ENCODE results near the gene CDH4.
"Not testable (repeated sequence)": the region's sequence is repeated elsewhere in the genome, so short reads cannot be mapped to it uniquely, and the experiment has no call there.

Gene CDH4

GRCh38 chr20:61945495-61945894, 693.4 kb downstream of the CDH4 start:
- not testable (repeated sequence) for DNase-seq

- DNase-seq, result not testable (repeated sequence)
Measured at GRCh38 chr20:61948056-61948455, 696.0 kb downstream of the CDH4 start.

DNA sequence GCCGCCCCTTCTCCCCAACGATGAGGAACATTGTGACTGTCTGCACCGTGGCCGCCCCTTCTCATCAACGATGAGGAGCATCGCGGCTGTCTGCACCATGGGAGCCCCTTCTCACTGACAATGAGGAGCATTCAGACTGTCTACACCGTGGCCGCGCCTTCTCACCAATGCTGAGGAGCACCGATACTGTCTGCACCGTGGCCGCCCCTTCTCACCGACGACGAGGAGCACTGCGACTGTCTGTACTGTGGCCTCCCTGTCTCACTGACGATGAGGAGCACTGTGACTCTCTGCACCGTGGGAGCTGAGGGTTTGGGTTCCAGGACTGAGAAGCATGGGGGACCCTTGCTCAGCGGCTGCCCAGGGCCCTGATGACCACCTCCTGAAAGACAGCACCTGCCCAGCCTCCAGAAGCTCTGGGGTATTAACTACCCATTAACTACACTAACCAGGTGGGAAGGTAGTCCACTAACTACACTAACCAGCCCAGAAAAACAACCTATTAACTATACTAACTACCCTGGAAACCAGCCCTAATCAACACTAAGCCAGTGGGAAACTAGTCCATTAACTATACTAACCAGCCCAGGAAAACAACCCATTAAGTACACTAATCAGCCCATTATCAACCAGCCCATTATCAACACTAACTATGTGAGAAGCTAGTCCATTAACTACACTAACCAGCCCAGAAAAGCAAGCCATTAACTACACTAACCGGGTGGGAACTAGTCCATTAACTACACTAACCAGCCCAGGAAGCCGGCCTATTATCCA, 696.7 kb downstream of the CDH4 start:
- no peak for DNase-seq

- no peak for DNase-seq
Measured at GRCh38 chr20:61949363-61949713, 697.3 kb downstream of the CDH4 start.

DNA sequence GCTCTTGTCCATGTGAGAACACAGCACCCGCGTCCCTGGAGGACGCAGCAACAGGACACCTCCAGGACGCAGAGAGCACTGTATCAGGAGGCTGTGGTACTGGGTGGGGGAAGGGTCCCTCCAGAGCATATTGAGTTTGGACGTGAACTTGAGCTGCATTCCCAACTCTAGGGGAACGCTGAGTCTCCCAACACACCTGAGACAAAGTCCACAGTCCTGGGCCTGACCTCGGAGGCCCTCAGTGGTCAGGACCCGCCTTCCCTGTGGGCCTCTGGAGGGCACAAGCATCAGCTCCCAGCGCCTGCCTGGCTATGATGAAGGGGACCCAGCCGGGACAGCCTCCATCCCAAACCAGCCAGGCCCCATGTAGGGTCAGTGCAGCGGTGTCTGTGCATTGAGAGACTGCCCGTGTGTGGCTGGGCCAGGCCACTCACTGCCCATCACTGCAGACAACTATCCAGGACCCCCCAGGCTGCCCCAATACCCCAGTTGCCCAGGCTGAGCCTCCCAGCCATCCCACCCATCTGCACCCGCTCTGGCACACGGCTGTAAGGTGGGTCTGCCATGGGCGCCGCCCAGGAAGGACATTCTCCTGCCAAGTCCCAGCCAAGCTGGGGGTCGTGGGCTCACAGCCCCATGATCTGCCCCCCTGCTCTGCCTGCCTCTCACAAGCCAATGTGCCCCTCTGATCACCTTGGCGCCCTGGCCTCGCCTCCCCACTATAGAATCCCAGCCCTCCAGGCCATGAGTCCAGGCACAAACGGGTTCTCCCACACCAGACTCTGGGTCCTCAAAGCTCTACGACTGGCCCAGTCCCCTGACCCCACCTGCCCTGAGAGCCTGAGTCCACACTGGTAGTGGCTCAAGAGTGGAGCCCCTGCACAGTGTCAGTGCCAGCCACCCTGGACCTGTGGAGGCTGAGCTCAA, 697.9 kb downstream of the CDH4 start:
- DNase-seq, result no peak

DNA sequence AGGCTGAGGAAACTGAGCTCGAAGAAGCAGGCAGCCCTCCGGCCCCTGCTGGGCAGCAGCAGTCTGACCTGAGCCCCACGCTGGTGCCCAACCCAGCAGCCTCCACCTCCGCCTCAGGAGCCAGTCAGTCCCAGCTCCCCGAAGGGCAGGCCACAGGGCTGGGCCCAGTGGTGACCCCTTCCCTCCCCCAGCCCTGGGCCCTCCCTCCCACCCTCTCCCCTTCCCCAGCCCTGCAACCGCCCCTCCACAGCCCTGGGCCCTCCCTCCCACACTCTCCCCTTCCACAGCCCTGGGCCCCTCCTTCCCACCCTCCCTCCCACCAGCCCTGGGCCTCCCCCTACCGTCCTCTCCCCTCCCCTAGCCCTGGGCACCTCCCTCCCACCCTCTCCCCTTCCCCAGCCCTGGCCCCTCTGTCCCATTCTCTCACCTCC, 698.6 kb downstream of the CDH4 start:
- no peak for DNase-seq

DNA sequence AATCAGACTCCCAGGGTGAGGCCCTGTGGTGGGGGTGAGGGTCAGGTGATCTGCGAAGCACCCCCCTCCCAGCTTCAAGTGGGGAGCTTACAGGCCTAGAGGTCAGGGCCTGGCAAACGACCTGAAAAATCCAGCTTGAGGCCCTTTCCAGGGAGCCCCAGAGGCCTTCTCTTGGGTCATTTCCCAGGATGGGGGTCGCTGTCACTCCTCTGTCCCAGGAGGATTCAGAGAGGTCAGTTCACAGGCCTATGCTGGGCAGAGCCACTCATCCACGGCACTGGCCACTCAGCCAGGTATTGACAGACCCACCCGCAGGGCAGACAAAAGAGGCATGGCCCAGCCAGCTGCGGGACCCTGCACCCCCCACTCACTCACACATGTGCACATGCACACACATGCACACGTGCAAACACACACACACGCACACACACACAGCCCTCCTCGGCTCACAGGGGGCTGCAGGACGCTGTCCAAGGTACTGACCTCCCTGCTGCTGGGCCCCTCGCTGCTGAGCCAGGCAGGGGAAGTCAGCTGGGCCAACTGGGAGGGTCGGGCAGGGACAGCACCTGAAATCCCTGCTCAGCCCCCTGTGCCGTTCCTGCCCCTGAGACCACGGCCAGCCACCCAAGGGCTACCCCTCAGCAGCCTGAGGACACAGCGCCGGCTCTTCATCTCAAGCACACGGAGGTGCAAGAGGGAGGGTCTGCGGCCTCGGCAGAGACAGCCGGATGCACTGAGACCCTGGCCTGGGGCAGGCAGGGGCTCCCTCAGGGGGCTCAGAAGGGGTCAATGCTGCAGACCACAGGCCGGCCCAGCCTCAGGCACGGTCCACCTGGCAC, 699.9 kb downstream of the CDH4 start:
- DNase-seq, result no peak

GRCh38 chr20:61953037-61954021, 701.3 kb downstream of the CDH4 start:
- DNase-seq, result no peak

- no peak for DNase-seq
Measured at GRCh38 chr20:61954276-61955021, 702.4 kb downstream of the CDH4 start.

- no peak for DNase-seq
Measured at GRCh38 chr20:61955668-61956395, 703.8 kb downstream of the CDH4 start.

DNA sequence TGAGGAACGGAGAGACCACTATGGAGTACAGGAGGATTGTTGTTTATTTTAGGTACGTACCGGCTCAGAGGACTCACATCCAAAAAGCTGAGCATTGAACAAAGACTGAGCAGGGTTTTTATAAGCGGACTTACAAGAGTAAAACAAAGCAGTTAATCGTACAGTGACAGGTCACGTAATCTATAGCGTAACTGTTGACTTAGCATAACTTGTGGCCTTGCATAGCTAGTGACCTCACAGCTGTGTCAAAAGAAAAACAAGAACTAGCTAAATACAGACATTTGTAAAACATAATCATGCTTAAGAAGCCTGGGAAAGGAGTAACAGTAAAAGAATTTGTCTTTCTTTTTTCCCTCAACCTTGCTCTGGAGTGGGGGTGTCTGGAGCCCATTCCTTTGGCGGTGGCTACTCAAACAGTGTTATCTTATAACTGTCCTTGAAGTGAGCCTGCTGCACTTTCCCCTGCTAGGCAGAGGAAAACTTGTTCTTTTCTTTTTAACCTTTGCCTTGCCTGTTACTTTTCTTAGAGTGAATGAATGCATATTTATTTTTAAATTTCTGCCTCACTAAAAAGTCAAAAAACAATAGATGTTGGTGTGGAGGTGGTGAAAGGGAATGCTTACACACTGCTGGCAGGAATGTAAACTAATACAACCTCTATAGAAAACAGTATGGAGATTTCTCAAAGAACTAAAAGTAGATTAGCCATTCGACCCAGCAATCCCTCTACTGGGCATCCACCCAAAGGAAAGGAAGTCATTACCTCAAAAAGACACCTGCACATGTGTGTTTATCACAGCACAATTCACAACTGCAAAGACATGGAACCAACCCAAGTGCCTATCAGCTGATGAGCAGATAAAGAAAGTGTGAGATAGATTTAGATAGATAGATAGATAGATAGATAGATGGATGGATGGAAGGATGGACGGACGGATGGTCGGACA, 704.6 kb downstream of the CDH4 start:
- no peak for DNase-seq

DNA sequence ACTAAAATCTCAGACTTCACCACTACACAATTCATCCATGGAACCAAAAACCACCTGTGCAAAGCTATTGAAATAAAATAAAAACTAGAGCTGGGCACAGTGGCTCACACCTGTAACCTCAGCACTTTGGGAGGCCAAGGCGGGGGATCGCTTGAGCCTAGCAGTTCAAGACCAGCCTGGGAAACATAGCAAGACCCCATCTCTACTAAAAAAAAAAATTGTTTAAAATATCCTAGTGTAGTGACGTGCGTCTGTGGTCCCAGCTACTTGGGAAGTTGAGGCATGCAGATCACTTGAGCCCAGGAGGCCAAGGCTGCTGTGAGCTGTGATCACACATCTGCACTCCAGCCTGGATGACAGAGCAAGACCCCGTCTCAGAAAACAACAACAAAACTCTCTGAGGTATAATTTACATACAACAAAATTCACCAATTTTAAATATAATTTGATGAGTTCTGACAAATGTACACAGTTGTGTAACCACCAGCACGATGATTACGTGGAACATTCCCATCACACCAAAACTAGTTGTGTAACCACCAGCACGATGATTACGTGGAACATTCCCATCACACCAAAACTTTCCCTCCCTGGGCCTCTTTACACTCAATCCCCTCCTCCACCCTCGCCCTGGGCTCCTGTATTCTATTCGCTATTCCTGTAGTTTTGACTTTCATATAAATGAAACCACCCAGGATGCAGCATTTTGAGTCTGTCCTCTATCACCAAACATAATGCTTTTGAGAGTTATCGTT, 706.1 kb downstream of the CDH4 start:
- DNase-seq, result no peak

GRCh38 chr20:61958773-61959700, 707.0 kb downstream of the CDH4 start:
- DNase-seq, result no peak

DNA sequence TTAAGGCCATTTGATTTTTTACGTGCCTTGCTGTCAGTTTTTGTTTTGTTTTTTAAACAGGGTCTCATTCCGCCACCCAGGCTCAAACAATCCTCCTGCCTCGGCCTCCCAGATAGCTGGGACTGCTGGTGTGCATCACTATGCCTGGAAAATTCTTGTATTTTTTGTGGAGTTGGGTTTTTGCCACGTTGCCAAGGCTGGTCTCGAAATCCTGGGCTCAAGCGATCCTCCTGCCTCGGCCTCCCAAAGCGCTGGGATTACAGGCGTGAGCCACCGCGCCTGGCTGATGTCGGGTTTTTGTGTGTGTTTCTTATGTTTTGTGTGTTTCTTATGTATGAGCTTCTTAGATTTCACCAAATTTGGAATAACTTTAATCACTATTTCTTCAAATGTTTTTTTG, 708.8 kb downstream of the CDH4 start:
- no peak for DNase-seq

DNA sequence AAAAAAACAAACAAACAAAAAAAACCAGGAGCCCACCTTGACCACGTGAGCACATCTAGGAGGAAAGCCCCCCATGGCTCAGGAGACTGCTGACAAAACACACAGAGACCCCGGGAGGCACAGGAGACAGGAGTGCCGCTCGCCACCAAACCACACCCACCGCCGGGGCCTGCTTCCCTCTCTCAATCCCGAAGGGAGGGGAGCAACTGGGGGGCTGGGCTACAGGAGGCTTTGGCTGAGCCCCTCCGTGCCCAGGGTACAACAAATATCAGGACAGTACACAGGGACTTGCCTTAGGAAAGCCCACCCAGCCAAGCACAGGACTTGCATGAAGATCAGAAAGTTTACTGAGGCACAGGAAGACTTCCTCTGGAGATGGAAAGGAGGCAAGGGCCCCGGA, 711.1 kb downstream of the CDH4 start:
- DNase-seq, result no peak

DNA sequence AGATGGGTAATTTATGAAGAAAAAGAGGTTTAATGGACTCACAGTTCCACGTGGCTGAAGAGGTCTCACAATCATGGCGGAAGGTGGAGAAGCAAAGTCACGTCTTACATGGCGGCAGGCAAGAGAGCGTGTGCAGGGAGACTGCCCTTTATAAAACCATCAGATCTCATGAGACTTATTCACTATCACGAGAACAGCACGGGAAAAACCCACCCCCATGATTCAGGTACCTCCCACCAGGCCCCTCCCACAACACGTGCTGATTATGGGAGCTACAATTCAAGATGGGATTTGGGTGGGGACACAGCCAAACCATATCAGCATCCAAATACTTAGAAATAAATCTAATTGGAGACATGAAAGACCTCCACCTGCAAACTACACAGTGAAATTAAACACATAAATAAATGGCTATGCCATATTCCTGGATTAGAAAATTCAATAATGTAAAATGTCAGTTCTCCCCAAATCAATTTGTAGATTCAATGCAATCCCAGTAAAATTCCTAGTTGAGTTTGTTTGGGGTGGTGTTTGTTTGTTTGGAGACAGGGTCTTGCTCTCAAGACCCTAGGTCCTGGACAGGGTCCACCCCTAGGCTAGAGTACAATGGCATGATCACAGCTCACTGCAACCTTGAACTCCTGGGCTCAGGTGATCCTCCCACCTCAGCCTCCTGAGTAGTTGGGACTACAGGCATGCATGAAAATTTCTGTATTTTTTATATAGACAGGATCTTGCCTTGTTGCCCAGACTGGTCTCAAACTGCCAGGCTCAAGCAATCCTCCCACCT, 712.0 kb downstream of the CDH4 start:
- no peak for DNase-seq

Data from CD4-positive, alpha-beta T cell treated with Interleukin-21 for 1 hour (primary cell).